ENCODE data around the gene CYP2D6.

CYP2D6 gene

GRCh38 chr22:42173183-42173926 lies 42.7 kb upstream of the CYP2D6 start:
- ATAC-seq: no peak
- TF ChIP-seq, protein P1, sequence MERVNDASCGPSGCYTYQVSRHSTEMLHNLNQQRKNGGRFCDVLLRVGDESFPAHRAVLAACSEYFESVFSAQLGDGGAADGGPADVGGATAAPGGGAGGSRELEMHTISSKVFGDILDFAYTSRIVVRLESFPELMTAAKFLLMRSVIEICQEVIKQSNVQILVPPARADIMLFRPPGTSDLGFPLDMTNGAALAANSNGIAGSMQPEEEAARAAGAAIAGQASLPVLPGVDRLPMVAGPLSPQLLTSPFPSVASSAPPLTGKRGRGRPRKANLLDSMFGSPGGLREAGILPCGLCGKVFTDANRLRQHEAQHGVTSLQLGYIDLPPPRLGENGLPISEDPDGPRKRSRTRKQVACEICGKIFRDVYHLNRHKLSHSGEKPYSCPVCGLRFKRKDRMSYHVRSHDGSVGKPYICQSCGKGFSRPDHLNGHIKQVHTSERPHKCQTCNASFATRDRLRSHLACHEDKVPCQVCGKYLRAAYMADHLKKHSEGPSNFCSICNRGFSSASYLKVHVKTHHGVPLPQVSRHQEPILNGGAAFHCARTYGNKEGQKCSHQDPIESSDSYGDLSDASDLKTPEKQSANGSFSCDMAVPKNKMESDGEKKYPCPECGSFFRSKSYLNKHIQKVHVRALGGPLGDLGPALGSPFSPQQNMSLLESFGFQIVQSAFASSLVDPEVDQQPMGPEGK (CRISPR knock-in tag; IDR thresholded peaks at IDR 0.05; ENCODE audit: borderline replicate concordance): no peak
- no peak for TF ChIP-seq ZNF8 (CRISPR knock-in tag; IDR thresholded peaks at IDR 0.05)
- TF ChIP-seq ZNF70 (CRISPR knock-in tag; IDR thresholded peaks at IDR 0.05): no peak
- TF ChIP-seq RARB (CRISPR knock-in tag; IDR thresholded peaks at IDR 0.05): no peak
- TF ChIP-seq GLIS3 (CRISPR knock-in tag; IDR thresholded peaks at IDR 0.05): no peak
- TF ChIP-seq CSDC2 (CRISPR knock-in tag; IDR thresholded peaks at IDR 0.05): no peak
- TF ChIP-seq TCF4 (CRISPR knock-in tag; IDR thresholded peaks at IDR 0.05; ENCODE audit: borderline replicate concordance): no peak
- no peak for TF ChIP-seq ISL1 (CRISPR knock-in tag; IDR thresholded peaks at IDR 0.05)
- TF ChIP-seq, protein P2, sequence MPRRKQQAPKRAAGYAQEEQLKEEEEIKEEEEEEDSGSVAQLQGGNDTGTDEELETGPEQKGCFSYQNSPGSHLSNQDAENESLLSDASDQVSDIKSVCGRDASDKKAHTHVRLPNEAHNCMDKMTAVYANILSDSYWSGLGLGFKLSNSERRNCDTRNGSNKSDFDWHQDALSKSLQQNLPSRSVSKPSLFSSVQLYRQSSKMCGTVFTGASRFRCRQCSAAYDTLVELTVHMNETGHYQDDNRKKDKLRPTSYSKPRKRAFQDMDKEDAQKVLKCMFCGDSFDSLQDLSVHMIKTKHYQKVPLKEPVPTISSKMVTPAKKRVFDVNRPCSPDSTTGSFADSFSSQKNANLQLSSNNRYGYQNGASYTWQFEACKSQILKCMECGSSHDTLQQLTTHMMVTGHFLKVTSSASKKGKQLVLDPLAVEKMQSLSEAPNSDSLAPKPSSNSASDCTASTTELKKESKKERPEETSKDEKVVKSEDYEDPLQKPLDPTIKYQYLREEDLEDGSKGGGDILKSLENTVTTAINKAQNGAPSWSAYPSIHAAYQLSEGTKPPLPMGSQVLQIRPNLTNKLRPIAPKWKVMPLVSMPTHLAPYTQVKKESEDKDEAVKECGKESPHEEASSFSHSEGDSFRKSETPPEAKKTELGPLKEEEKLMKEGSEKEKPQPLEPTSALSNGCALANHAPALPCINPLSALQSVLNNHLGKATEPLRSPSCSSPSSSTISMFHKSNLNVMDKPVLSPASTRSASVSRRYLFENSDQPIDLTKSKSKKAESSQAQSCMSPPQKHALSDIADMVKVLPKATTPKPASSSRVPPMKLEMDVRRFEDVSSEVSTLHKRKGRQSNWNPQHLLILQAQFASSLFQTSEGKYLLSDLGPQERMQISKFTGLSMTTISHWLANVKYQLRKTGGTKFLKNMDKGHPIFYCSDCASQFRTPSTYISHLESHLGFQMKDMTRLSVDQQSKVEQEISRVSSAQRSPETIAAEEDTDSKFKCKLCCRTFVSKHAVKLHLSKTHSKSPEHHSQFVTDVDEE (CRISPR knock-in tag; IDR thresholded peaks at IDR 0.05): no peak
- TF ChIP-seq OSR1 (CRISPR knock-in tag; IDR thresholded peaks at IDR 0.05): no peak
- TF ChIP-seq SNAI2 (CRISPR knock-in tag; IDR thresholded peaks at IDR 0.05): no peak
- no peak for TF ChIP-seq ZNF565 (CRISPR knock-in tag; conservative IDR thresholded peaks at IDR 0.05; ENCODE audit: low read depth)
- no peak for TF ChIP-seq POU6F1 (CRISPR knock-in tag; IDR thresholded peaks at IDR 0.05; ENCODE audit: borderline replicate concordance, low read depth)
- TF ChIP-seq ESRRG (CRISPR knock-in tag; IDR thresholded peaks at IDR 0.05): no peak
- no peak for TF ChIP-seq ZFP3 (CRISPR knock-in tag; IDR thresholded peaks at IDR 0.05)
- TF ChIP-seq PPARA (CRISPR knock-in tag; IDR thresholded peaks at IDR 0.05; ENCODE audit: borderline replicate concordance): no peak

DNA sequence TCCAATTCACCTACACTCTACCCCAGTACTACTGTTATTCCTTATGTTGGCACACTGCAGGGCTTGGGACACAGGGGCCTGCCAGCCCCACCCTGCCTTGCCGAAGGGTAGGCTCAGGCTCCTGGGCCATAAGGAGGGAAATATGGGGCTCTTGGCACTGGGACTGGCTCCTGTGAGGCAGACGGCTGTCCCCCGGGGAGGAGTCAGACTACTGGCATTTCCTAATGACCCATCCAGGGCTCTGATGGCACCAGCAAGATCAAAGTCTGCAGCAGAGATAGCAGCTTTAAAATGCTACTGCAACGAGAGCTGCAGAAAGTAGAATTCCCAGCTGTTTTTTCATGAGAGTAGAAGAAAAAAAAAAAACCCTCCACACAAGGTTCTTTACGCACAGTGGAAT lies 42.2 kb upstream of the CYP2D6 start:
- peak; percentile 27; the same call in 2 of the 3 replicates for ATAC-seq

More for the DNA sequence above, 42.2 kb upstream of the CYP2D6 start:
- TF ChIP-seq TCF4 (CRISPR knock-in tag; IDR thresholded peaks at IDR 0.05; ENCODE audit: borderline replicate concordance): no peak
- TF ChIP-seq GLIS3 (CRISPR knock-in tag; IDR thresholded peaks at IDR 0.05): no peak
- TF ChIP-seq, protein P3, sequence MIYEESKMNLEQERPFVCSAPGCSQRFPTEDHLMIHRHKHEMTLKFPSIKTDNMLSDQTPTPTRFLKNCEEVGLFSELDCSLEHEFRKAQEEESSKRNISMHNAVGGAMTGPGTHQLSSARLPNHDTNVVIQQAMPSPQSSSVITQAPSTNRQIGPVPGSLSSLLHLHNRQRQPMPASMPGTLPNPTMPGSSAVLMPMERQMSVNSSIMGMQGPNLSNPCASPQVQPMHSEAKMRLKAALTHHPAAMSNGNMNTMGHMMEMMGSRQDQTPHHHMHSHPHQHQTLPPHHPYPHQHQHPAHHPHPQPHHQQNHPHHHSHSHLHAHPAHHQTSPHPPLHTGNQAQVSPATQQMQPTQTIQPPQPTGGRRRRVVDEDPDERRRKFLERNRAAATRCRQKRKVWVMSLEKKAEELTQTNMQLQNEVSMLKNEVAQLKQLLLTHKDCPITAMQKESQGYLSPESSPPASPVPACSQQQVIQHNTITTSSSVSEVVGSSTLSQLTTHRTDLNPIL (CRISPR knock-in tag; IDR thresholded peaks at IDR 0.05; ENCODE audit: low read depth): no peak
- TF ChIP-seq SNAI2 (CRISPR knock-in tag; IDR thresholded peaks at IDR 0.05): no peak
- TF ChIP-seq CSDC2 (CRISPR knock-in tag; IDR thresholded peaks at IDR 0.05): no peak
- TF ChIP-seq RARB (CRISPR knock-in tag; IDR thresholded peaks at IDR 0.05): no peak
- no peak for TF ChIP-seq TOX (CRISPR knock-in tag; IDR thresholded peaks at IDR 0.05; ENCODE audit: borderline replicate concordance)
- no peak for TF ChIP-seq ZFP30 (CRISPR knock-in tag; IDR thresholded peaks at IDR 0.05)
- TF ChIP-seq ZNF8 (CRISPR knock-in tag; IDR thresholded peaks at IDR 0.05): no peak
- TF ChIP-seq OSR1 (CRISPR knock-in tag; IDR thresholded peaks at IDR 0.05): no peak
- no peak for TF ChIP-seq ZC3H10 (CRISPR knock-in tag; IDR thresholded peaks at IDR 0.05)
- TF ChIP-seq, protein P1 (CRISPR knock-in tag; IDR thresholded peaks at IDR 0.05; ENCODE audit: borderline replicate concordance): no peak
- no peak for TF ChIP-seq POU6F1 (CRISPR knock-in tag; IDR thresholded peaks at IDR 0.05; ENCODE audit: borderline replicate concordance, low read depth)
- TF ChIP-seq ZNF565 (CRISPR knock-in tag; conservative IDR thresholded peaks at IDR 0.05; ENCODE audit: low read depth): no peak
- no peak for TF ChIP-seq BACH2 (CRISPR knock-in tag; IDR thresholded peaks at IDR 0.05; ENCODE audit: borderline replicate concordance)
- no peak for TF ChIP-seq CSRNP3 (CRISPR knock-in tag; IDR thresholded peaks at IDR 0.05)

Measured in SK-N-SH treated with all-trans-retinoic acid at 6 μM for 48 hours (cell line).